AG09319 (cell line): ENCODE measurements around the gene VWA2.

Experiments
- DNase-seq: peaks from one replicate; pipeline ENCODE4 v3.0.0-alpha.2; 2010; ENCODE audit warnings: low read depth; ENCODE audit errors: extremely low read depth
- CTCF ChIP-seq: IDR thresholded peaks from 2 replicates; pipeline ENCODE4 v1.5.1; 2011; ENCODE audit warnings: low read depth, mild to moderate bottlenecking, inconsistent platforms, low read length, moderate library complexity

Gene VWA2

GRCh38 chr10:114256008-114256765 lies 17.1 kb downstream of the VWA2 start:
- DNase-seq = no peak
- no peak for TF ChIP-seq CTCF

DNA sequence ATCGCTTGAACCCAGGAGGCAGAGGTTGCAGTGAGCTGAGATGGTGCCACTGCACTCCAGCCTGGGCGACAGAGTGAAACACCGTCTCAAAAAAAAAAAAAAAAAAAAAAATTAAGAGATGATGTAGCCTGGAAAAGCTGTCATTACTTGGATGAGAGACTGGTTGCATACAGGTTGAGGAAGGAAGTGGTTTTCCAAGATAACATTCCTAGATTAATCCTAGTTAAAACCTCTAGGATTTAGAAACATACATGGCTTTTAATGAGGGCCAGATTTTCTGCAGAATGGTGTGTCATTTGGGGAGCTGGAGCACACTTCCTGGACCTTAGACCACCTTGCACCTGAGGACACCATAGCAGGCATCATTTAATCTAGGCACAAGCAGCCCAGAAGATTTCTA lies 17.8 kb downstream of the VWA2 start:
- no peak for DNase-seq
- no peak for TF ChIP-seq CTCF

DNA sequence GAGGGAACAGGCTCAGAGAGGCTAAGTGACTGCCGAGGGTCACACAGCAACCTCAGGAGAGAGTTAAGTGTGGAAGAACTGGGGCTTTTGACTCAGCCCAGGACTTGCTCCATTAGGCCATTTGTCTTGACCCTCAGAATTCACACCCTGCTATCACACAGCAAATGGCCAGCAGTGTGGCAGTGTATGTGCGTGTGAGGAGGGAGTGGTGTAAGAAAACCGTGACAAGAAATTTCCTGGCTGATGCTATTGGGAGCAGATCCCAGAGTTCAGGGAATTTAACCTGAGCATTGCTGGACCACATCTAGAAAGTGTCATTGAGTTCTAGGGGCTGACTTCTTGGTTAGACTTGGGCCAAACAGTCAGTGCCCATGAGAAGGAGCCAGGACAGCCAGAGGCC lies 18.4 kb downstream of the VWA2 start:
- no peak for TF ChIP-seq CTCF
- no peak for DNase-seq

DNA sequence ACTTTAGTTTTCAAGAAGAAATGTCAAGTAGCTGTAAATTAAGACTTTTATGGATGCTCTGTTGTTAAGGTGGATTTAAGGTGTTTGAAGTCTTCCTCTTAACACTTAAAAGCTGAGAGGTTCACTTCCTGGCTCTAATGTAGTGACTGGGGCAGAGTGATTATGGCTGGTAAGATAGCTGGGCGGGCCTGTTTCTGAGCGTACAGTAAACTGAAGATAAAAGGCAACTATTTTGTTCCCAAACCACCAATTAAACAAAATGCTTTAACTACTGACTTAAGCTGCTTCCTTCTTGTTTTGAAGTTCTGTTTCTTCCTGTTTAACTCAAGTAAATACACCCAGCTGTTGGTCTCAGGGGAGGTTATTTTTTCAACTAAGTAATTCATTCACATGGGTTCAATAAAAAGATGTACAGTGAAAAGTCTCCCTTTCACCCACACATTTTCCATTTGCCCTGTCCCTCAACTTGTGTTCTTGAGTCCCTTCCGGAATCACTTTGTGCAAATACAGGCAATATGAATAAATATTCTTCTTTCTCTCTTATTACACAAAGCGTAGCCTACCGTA lies 19.3 kb downstream of the VWA2 start:
- DNase-seq = no peak

GRCh38 chr10:114259824-114260223 lies 20.8 kb downstream of the VWA2 start:
- TF ChIP-seq CTCF = no peak
- peak; percentile 52 for DNase-seq

More for the DNA sequence above, 19.3 kb downstream of the VWA2 start:
- TF ChIP-seq CTCF = no peak

GRCh38 chr10:114260366-114260765 lies 21.3 kb downstream of the VWA2 start:
- TF ChIP-seq CTCF = no peak
- DNase-seq = no peak

- DNase-seq = peak; percentile 16
- TF ChIP-seq CTCF = no peak
These were observed 22.0 kb downstream of the VWA2 start for GRCh38 chr10:114261076-114261475.
